ENCODE results near the gene HOXA9.

GRCh38 chr7:27115221-27116026 lies 49.9 kb downstream of the HOXA9 start:
- TF ChIP-seq CTCF (IDR thresholded peaks at IDR 0.05; ENCODE audit: poor library complexity) (no peak), EZH2phosphoT487 (IDR thresholded peaks at IDR 0.05; ENCODE audit: low read depth, severe bottlenecking, unreplicated experiment) (no peak), EZH2 (IDR thresholded peaks at IDR 0.05; ENCODE audit: borderline replicate concordance) (peak; percentile 71)

All from hepatocyte (in vitro differentiated cells).